Tibial nerve (tissue), 4 donors: ENCODE data around the gene SNX8. TPM values are rescaled to one million over a fixed set of nuclear protein-coding genes. Genes with fewer than 3 reads are reported as not detected.

Source experiments
- DNase-seq, 2 donors: peaks; one replicate each; pipeline ENCODE4 v3.0.0-alpha.2; 2019; ENCODE audit warnings: low spot score in 2 of 2
- H3K27ac ChIP-seq, 4 donors: fragments of 200-600 bp; sonication (generic) in 3 of 4; one replicate each; pipeline ENCODE4 v1.5.1; 2017 to 2019; ENCODE audit warnings: mild to moderate bottlenecking in 1 of 4
- H3K27me3 ChIP-seq, 2 donors: fragments of 200-600 bp; sonication (generic) in 1 of 2; one replicate each; pipeline versions ENCODE4 v1.5.1 to v1.6.0; 2017 to 2019
- H3K36me3 ChIP-seq, 3 donors: fragments of 200-600 bp; sonication (generic); one replicate each; pipeline ENCODE4 v1.5.1; 2018 to 2019
- H3K4me1 ChIP-seq, 4 donors: fragments of 200-600 bp; sonication (generic) in 3 of 4; one replicate each; pipeline ENCODE4 v1.5.1; 2017 to 2019
- H3K4me3 ChIP-seq, 4 donors: fragments of 200-600 bp; sonication (generic) in 3 of 4; one replicate each; pipeline ENCODE4 v1.5.1; 2017 to 2019; ENCODE audit warnings: mild to moderate bottlenecking in 1 of 4, moderate library complexity in 1 of 4
- H3K9me3 ChIP-seq, 4 donors: fragments of 200-600 bp; sonication (generic) in 3 of 4; one replicate each; pipeline ENCODE4 v1.5.1; 2017 to 2019
- CTCF ChIP-seq, 5 experiments: fragments of 200-600 bp in 3 of 5; fragments of 450-650 bp in 2 of 5; sonication (generic) in 3 of 5; IDR thresholded peaks; one replicate each; pipeline ENCODE4 v1.5.1; 2016 to 2019; ENCODE audit warnings: antibody characterized with exemption in 5 of 5, mild to moderate bottlenecking in 3 of 5, moderate library complexity in 2 of 5
- EP300 ChIP-seq, 2 donors: sonication (generic); formaldehyde crosslinking; IDR thresholded peaks; one replicate each; pipeline ENCODE4 v1.6.1; 2017; ENCODE audit warnings: antibody characterized with exemption in 2 of 2, mild to moderate bottlenecking in 1 of 2
- POLR2A ChIP-seq, 2 donors: fragments of 450-650 bp; IDR thresholded peaks; one replicate each; pipeline ENCODE4 v1.6.1; 2017; ENCODE audit warnings: antibody characterized with exemption in 2 of 2, mild to moderate bottlenecking in 2 of 2, moderate library complexity in 2 of 2
- WGBS, 2 donors: methylation state at CpG; one replicate each; pipeline ENCODE4 v1.1.5; 2018; 5-methylcytosine and 5-hydroxymethylcytosine counted together
- total RNA-seq, 4 donors: library from RNA; depleted of rRNA; stranded (reverse); fragments of >200 nt; gene quantifications; one replicate each; pipeline ENCODE4 v1.1.0, GENCODE V29; 2016

Gene SNX8
- total RNA-seq, 4 donors from 2014 or later: 8.6 to 39.6 (median 18.9) TPM

DNA sequence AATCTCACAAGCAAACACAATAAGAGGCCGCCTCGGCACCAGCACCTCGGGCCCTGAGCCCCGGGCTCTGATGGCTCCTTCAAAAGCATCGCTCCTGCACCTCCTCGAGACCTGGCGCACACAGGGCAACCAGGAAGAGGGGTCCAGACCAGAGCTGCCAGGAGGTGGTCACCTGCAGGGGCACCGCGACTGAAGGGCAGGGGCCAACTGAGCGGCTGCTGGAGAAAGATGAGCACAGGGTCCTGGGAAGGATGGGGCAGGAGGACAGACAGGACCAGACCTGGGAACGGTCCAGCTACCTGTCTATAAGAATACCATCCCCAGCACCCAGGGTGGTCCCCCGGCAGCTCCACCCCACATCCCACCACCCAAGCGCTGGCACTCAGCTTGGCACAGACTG lies 102.3 kb downstream of the SNX8 start:
- no peak overlapping the region for H3K27ac ChIP-seq
- DNase-seq: no peak
- H3K4me3 ChIP-seq: no peak overlapping the region
- no peak for TF ChIP-seq POLR2A (IDR thresholded peaks at IDR 0.05)
- TF ChIP-seq EP300 (IDR thresholded peaks at IDR 0.05): no peak
- no peak for TF ChIP-seq CTCF (IDR thresholded peaks at IDR 0.05)
- H3K27me3 ChIP-seq: no peaks in the 10 kb centered on the region
- peaks cover 0 to 9% (median 0%) of the 10 kb centered on the region in 4 donors for H3K4me1 ChIP-seq
- peaks cover 0 to 91% (median 2%) of the 10 kb centered on the region in 3 donors for H3K36me3 ChIP-seq
- WGBS, 2 donors: 91 to 98% methylated on average over 12 to 13 of the region's 13 CpGs
- H3K9me3 ChIP-seq: no peaks in the 10 kb centered on the region

DNA sequence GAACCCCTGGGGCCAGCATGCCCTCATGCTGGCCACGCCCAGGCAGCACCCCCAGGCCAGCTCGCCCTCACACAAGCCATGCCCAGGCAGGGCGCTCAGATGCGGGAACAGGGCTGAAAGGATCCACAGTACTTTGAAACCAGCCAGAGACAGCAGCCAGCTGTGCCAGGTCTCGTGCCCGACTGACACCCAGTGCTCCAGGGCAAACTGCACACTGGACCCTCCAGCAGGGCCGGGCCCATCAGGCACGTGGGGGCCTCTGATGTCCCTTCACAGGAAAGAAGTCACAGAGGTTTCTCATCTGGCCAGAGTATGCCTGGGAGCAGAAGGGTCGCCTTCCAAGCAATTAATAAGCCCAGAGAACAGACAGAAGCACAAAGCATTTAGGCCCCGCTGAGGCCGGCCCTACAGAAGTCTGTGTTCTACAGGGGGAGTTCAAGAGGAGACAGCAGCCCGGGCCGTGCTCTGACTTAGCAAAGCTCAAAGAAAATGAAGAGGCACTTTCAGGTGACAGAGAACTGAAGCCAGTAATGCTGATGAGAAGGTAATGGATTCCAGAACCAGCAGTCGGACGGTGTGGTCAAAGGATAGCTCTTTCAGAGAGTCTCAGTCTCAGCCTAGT lies 102.9 kb downstream of the SNX8 start:
- WGBS, 2 donors: 76 to 83% methylated on average over 11 to 15 of the region's 15 CpGs
- peaks cover 0 to 86% (median 2%) of the 10 kb centered on the region in 3 donors for H3K36me3 ChIP-seq
- DNase-seq: no peak
- TF ChIP-seq EP300 (IDR thresholded peaks at IDR 0.05): no peak
- TF ChIP-seq CTCF (IDR thresholded peaks at IDR 0.05): no peak
- no peak for TF ChIP-seq POLR2A (IDR thresholded peaks at IDR 0.05)
- H3K27me3 ChIP-seq: no peaks in the 10 kb centered on the region
- H3K27ac ChIP-seq: no peak overlapping the region
- no peaks in the 10 kb centered on the region for H3K9me3 ChIP-seq
- H3K4me1 ChIP-seq: peaks cover 0 to 9% (median 0%) of the 10 kb centered on the region in 4 donors
- H3K4me3 ChIP-seq: no peak overlapping the region

DNA sequence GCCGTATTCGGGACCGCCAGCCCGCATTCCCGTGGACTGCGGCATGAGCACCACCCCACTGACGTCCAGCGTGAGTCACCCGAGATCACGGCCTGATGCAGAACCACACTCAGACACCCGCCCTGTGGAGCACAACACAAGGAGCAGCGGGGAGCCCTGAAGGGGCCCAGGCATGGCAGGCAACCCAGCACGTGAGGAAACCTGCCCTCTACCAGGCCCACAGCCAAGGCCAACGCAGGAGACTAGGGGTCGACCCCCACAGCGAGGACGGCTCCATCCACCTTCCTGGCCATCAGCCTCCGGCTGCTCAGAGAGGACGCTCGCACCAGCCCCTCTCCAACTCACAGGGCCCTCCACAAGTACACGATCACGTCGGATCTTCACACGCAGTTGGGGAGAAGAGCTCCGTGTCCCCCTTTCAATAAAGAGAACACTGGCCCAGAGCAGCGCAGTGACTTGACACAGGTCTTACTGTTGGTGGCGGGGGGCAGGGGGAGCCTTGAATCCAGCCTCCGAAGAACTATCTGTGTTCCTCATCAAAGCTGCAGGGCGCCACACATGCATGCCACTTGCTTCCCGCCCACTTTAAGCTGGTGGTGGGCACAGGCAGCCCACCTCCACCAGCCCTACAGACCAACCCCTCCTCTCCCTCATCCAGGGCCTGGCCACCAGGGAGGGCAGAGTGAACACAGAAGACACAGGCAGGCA lies 103.5 kb downstream of the SNX8 start:
- peaks cover 0 to 80% (median 0%) of the 10 kb centered on the region in 3 donors for H3K36me3 ChIP-seq
- H3K9me3 ChIP-seq: no peaks in the 10 kb centered on the region
- no peak overlapping the region for H3K4me3 ChIP-seq
- no peak overlapping the region for H3K27ac ChIP-seq
- H3K27me3 ChIP-seq: no peaks in the 10 kb centered on the region
- TF ChIP-seq EP300 (IDR thresholded peaks at IDR 0.05) (no peak), POLR2A (IDR thresholded peaks at IDR 0.05) (no peak), CTCF (IDR thresholded peaks at IDR 0.05) (no peak)
- 88 to 91% methylated on average over 28 to 30 of the region's 30 CpGs for WGBS, 2 donors
- DNase-seq: no peak
- H3K4me1 ChIP-seq: peaks cover 0 to 9% (median 0%) of the 10 kb centered on the region in 4 donors

GRCh38 chr7:2209961-2210323 lies 104.3 kb downstream of the SNX8 start:
- no peaks in the 10 kb centered on the region for H3K27me3 ChIP-seq
- no peak for DNase-seq

More at GRCh38 chr7:2209961-2210323, 104.3 kb downstream of the SNX8 start:
- H3K9me3 ChIP-seq: no peaks in the 10 kb centered on the region
- peaks cover 0 to 13% (median 0%) of the 10 kb centered on the region in 4 donors for H3K4me1 ChIP-seq
- no peak overlapping the region for H3K27ac ChIP-seq
- WGBS, 2 donors: 84 to 89% methylated on average over 8 of the region's 8 CpGs
- no peak overlapping the region for H3K4me3 ChIP-seq
- H3K36me3 ChIP-seq: peaks cover 0 to 79% (median 0%) of the 10 kb centered on the region in 3 donors
- TF ChIP-seq EP300 (IDR thresholded peaks at IDR 0.05) (no peak), POLR2A (IDR thresholded peaks at IDR 0.05) (no peak), CTCF (IDR thresholded peaks at IDR 0.05) (no peak)
